Stimulated activated naive CD8-positive, alpha-beta T cell treated with anti-CD3 and anti-CD28 coated beads, Interleukin-15, Interleukin-2, amounts not matched to agents 100 U/mL and 50 U/mL, for 24 hours (primary cell): ENCODE measurements around the gene SRRD.
A peak's percentile ranks its signal among the peaks of the same experiment; 100 is the strongest.

Experiments used
- ATAC-seq: fragments of 150-1000 bp; cut with Tn5 transposase; one replicate; pipeline ENCODE4 v1.10.0; 2021
- DNase-seq: peaks from one replicate; pipeline ENCODE4 v3.0.0; 2021

SRRD gene

GRCh38 chr22:26453216-26453615 is 30.5 kb upstream of the SRRD start:
- DNase-seq: no peak

GRCh38 chr22:26453812-26454500 is 29.7 kb upstream of the SRRD start:
- no peak for ATAC-seq
- DNase-seq: no peak

More at GRCh38 chr22:26453216-26453615, 30.5 kb upstream of the SRRD start:
- ATAC-seq: no peak

- ATAC-seq: no peak
Measured at GRCh38 chr22:26457661-26458272, 25.9 kb upstream of the SRRD start.

DNA sequence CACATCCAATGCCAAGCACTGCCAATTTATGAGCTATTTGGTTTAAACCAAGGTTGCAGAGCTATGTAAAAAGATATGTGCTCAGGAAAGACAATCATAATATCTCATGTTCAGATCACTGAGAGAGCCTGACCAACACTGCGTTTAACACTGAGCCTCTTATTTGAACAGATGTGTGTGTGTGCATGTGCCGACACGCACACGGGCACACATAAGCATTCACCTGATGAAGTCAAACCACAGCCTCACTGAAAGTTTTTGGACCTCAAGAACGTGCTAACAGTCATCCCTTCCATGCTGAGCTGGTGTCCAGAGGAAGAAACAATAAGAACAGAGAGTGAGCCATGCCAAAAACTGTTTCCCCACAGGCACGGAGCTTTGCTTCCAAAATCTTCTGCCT is 23.5 kb upstream of the SRRD start:
- ATAC-seq: no peak
- no peak for DNase-seq

More at GRCh38 chr22:26457661-26458272, 25.9 kb upstream of the SRRD start:
- no peak for DNase-seq

DNA sequence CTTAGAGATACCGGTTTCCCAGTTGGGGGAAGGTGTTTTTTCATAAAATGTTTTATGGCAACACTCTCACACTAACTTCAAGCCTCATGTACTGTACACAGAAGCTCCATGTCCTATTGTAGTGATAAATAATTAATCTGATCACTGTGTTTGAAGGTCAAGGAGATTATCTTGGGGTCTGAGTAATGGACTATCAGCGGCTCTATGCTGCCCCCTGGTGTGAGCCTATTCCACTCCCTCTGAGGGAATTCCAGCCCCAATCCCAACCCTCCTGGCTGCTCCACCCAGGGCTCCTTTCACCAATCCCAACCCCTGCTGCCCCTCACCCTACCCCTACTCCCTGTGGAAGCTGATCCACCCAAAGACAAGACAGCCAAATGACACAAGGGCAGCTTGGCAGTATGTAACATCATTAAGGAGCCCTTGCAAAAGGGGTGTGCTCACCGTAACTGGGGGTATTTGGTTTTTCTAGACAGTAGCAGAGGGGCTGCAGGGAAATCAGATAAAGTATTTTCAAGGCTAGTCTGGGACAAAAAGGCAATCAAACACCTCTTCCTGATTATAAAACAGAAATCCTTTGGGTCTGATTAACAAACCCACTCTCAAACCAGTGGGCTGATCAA is 22.4 kb upstream of the SRRD start:
- DNase-seq (peak; percentile 69), ATAC-seq (no peak)

DNA sequence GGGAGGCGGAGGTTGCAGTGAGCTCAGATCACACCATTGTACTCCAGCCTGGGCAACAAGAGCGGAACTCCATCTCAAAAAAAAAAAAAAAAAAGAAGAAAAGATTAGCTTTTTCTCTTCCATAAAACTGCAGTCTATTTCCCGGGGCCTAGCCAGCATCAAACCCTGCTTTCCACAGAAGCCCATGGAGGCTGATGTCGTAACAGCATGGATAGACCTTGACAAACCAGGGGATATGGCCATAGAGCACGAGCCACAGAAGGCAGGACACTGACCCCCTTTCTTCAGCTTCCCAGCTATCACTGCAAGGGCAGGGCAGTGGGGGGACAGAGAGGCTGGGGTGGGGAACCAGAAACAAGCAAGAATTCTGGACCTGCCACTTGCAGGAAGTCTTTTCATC is 21.6 kb upstream of the SRRD start:
- ATAC-seq (no peak), DNase-seq (no peak)

GRCh38 chr22:26462641-26463040 is 21.0 kb upstream of the SRRD start:
- ATAC-seq (no peak), DNase-seq (no peak)

DNA sequence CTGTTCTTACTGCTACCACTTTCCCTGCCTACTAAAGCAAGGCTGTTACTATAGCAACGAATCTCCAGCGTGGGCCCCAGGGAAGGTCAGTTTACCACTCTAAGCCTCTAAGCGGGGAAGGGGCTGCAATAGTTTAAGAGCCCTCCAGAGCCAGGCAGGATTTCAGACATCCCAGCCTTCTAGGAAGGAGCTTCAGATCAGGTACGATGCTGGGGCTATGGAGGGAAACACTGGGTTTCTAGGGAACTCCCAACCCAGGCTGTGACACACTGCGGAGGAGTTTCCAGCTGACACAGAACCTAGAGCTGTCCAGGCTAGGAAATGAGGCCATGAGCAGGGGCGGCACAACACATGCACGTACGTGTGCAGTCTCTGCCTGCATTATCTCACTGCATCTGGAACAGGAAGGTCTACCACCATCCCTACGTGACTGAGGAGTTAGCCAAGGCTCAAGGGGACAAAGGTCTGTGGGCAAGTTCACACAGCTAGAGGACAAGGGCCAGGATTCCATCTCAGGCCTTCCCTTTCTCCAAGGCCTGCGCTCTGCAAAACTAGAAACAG is 20.5 kb upstream of the SRRD start:
- DNase-seq (no peak), ATAC-seq (no peak)

GRCh38 chr22:26463688-26464087 is 20.0 kb upstream of the SRRD start:
- ATAC-seq (no peak), DNase-seq (no peak)

GRCh38 chr22:26464312-26464711 is 19.4 kb upstream of the SRRD start:
- ATAC-seq: no peak
- no peak for DNase-seq

- DNase-seq: no peak
- no peak for ATAC-seq
Measured at GRCh38 chr22:26466196-26466595, 17.5 kb upstream of the SRRD start.

DNA sequence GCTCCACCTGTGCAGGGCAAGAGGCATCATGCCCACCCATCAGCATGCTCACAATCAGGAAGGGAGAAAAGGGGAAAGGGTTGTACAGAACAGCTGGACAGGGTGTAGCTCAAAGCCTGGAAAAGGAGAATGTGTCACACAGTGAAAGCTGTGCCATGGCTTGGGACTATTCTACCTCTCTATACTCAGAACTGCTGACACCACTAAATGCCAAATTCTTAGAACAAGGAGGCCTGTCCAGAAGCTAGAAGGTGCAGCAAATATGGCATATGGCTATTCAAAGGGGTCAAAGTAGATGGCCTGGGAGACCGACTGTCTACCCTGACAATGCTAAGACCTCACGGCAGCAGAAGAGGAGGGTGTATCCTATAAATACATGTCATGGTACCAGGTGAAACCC is 12.9 kb upstream of the SRRD start:
- no peak for ATAC-seq
- no peak for DNase-seq

DNA sequence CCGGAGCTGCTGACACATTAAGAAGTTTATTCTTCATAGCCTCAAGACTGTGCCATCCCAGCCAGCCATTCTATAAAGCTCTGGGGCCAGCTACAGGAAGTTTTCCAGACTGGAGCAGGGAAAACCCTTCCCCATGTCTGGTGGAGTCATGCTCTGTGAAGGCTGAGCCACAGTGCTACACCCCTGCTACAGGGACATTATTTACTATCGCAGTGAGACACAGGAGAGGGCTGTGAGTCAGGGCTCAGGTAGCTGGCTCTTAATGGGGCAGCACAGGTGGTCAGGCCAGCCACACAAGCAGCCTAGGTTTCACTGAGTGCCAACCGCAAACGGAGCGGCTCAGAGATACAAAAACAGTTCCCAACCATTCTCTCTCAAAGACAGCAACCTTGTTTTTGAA is 12.2 kb upstream of the SRRD start:
- no peak for DNase-seq
- no peak for ATAC-seq

GRCh38 chr22:26474682-26475081 is 9.0 kb upstream of the SRRD start:
- ATAC-seq: no peak
- no peak for DNase-seq

GRCh38 chr22:26476705-26477340 is 6.9 kb upstream of the SRRD start:
- ATAC-seq: no peak
- no peak for DNase-seq

- DNase-seq: no peak
- no peak for ATAC-seq
Measured at GRCh38 chr22:26477341-26477731, 6.3 kb upstream of the SRRD start.

- DNase-seq (no peak), ATAC-seq (no peak)
Measured at GRCh38 chr22:26479043-26479791, 4.5 kb upstream of the SRRD start.

- no peak for DNase-seq
- ATAC-seq: no peak
Measured at GRCh38 chr22:26479792-26480610, 3.7 kb upstream of the SRRD start.

DNA sequence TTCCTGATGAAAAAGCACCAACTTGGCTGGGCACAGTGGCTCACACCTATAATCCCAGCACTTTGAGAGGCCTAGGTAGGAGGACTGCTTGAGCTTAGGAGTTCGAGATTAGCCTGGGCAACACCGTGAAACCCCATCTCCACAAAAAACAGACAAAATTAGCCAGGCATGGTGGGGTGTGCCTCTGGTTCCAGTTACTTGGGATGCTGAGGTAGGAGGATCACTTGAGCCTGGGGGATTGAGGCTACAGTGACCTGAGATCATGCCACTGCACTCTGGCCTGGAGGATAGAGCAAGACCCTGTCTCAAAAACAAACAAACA is 3.1 kb upstream of the SRRD start:
- ATAC-seq: no peak
- DNase-seq: no peak

DNA sequence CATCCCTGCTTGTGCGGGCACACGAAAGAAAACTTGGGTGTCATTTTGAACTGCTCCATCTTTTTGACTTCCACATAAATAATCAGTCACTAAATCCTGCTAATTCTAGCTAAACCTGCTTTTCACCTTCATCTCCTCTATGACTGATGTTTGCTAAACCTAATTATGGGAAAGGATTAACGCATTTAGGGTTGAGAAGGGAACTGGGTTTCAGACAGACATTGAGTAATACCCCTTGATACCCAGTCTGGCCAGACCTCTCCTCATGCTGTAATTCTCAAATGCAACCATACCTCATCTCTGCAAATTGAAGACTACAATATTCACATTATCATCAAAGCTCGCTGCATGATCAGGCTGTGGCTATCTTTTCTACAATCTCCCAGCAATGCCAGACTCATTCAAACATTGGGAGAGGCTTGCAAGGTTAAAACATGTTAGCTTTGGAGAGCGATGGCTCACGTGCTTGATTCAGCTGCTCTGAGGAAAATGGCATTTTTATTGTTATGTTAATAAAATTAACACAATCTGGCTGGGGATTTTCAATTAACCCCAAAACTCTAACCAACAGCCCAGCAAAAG is 2.5 kb upstream of the SRRD start:
- DNase-seq (no peak), ATAC-seq (no peak)

DNA sequence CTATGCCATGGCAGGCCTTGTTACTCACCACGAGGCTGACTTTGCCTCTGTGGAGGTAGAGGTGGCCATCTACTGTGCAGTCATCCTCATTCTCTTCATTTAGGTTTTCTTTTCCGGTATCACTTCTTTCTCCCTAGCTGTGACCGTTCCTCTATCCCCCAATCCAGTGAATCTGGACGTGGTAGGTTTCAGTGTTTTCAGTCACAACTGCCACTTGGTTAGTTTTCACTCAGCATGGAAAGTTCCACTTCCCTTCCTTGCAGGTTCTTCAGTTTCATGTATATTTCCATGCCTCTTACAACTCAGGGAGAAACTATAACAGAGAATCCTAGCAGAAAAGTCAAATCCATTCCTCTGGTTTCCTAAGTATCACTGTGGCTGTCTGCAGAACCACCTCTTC is 2.0 kb upstream of the SRRD start:
- DNase-seq (no peak), ATAC-seq (no peak)
